ENCODE measurements around the gene DLG2.

The DLG2 gene

GRCh38 chr11:83557653-83558052, 2069.5 kb downstream of the DLG2 start:
- no peak overlapping the region for H3K27ac ChIP-seq
- TF ChIP-seq ZFX (IDR thresholded peaks at IDR 0.05; ENCODE audit: borderline replicate concordance), result no peak
- TF ChIP-seq, protein P1, sequence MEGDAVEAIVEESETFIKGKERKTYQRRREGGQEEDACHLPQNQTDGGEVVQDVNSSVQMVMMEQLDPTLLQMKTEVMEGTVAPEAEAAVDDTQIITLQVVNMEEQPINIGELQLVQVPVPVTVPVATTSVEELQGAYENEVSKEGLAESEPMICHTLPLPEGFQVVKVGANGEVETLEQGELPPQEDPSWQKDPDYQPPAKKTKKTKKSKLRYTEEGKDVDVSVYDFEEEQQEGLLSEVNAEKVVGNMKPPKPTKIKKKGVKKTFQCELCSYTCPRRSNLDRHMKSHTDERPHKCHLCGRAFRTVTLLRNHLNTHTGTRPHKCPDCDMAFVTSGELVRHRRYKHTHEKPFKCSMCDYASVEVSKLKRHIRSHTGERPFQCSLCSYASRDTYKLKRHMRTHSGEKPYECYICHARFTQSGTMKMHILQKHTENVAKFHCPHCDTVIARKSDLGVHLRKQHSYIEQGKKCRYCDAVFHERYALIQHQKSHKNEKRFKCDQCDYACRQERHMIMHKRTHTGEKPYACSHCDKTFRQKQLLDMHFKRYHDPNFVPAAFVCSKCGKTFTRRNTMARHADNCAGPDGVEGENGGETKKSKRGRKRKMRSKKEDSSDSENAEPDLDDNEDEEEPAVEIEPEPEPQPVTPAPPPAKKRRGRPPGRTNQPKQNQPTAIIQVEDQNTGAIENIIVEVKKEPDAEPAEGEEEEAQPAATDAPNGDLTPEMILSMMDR (IDR thresholded peaks at IDR 0.05), result no peak

DNA sequence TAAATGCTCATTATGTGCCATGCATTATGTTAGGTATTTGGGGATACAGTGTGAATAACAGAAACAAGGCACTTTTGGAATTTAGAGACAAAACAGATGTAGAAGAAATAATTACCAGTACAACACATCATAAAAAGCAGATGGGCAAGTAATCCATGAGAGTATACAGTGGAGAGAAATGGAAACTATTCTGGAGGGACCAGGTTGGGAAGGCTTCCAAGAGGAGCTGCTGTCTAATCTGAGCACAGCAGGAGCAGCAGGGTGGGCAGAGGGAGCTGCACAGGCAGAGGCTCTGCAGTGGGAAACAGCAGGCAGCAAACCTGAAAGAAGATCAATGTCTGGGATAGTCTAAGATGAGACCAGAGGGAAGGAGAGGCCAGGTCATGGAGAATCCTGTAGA, 2072.3 kb downstream of the DLG2 start:
- TF ChIP-seq ZFX (IDR thresholded peaks at IDR 0.05; ENCODE audit: borderline replicate concordance), result no peak
- TF ChIP-seq, protein P1 (IDR thresholded peaks at IDR 0.05), result no peak

DNA sequence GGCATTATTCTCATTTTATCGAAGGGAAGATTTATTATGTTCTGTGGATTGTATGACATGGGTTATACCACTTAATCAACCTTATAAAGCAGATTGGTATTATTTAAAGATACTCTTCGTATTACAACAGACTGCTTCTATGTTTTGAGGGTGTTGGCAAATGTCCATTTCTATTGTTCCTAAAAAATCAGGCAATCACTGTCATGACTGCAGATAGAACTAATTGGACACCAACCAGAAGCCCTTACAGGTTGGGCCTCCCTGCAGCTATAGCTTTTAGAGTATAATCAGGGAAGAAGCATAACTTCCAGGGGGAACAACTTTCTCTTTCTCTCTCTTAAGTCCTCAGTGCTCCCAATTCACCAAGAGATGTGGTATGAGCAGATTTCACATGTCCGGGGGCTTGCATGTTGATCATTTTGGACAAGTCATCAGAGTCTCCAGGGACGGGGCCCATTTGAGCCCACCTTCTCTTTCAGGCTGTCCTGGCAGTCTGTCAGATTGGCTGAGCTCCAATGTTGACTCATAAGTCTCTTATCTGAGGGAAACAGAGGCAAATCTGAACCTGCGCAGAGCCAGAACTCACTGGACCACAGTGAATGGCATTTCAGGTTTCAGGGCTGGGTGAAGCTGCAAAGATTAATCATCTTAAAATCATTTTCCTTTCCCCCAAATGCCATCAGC, 2077.0 kb downstream of the DLG2 start:
- H3K27ac ChIP-seq, result no peak overlapping the region
- TF ChIP-seq, protein P1 (IDR thresholded peaks at IDR 0.05), result no peak
- no peak for TF ChIP-seq ZFX (IDR thresholded peaks at IDR 0.05; ENCODE audit: borderline replicate concordance)

More for the DNA sequence above, 2072.3 kb downstream of the DLG2 start:
- no peak overlapping the region for H3K27ac ChIP-seq

DNA sequence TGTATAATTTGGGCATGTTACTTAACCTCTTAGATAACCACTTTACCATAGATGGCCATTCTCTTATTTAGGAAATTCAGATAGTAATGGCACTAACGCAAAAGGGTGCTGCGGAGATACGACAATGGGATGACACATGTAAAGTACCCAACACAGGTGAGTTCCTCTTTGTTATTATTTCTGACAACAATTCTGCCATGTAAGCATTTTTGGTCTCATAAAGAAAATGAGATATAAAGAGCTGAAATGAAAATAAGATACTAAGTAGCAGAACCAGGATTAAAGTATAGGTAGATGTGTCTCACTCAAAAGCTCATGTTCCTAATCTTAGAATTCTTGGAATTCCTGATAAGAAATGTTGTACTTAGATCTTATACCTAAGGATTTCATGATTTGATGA, 2080.8 kb downstream of the DLG2 start:
- H3K27ac ChIP-seq, result no peak overlapping the region
- TF ChIP-seq, protein P1 (IDR thresholded peaks at IDR 0.05), result no peak
- TF ChIP-seq ZFX (IDR thresholded peaks at IDR 0.05; ENCODE audit: borderline replicate concordance), result no peak

DNA sequence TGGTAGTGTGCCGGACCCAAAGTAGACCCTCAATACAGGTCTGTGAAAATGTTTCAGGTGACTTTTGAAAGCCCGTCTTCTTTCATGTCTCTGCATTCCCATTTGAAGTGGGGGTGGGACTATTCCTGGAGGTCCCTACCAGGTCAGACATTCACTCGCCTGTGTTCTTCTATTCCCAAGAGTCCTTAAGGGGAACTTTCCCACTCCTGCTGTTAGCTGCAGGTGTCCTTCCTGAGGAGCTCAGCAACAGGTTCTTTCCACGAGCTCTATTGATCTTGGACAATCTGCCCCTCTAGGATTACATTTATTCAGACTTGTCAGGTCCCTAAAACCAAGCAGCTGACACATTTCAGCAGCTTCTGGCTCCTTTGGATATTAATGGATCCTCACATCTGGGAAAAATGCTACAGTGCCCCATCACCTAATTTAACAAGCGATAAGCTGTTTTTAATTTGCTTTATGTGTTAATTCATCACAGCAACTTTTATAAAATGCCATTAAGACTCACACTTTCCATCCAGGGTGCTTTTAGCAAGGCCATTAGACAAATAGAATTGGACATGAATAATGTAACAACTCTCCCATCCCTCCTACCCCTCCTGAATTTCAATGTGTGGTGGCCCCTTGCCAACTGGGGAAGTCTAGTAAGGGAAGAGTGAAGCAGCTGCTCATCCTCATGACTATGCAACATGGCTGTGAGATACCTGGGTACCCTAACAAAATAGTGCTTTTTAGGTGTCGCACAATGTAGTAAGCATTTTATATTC, 2081.5 kb downstream of the DLG2 start:
- H3K27ac ChIP-seq, result no peak overlapping the region
- no peak for TF ChIP-seq ZFX (IDR thresholded peaks at IDR 0.05; ENCODE audit: borderline replicate concordance)
- TF ChIP-seq, protein P1 (IDR thresholded peaks at IDR 0.05), result no peak

DNA sequence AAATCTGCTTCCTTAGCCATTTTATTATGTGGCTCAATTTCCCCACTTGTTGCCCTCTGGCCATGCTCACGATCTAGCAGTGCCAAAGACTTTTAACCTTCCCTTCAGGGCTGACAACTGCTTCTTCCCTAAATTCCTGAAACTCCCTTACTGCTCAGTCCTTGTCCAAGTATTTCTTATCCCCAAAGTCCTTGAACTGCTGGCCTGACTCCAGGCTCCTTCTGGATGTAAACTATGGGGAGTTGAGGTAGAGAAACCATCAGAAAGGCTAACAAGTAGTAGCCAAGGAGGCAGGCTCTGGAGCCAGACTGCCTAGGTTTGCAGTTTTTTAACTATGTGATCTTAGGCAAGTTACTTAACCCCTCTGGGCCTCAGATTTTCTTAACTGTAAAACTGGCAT, 2082.3 kb downstream of the DLG2 start:
- H3K27ac ChIP-seq, result no peak overlapping the region
- TF ChIP-seq, protein P1 (IDR thresholded peaks at IDR 0.05), result no peak

Data from 22Rv1 (cell line).